ENCODE results near the gene KRTAP4-16. TPM values are rescaled to one million over a fixed set of nuclear protein-coding genes. Genes with fewer than 3 reads are reported as not detected.
"Not testable (repeated sequence)": the region's sequence is repeated elsewhere in the genome, so short reads cannot be mapped to it uniquely, and the experiment has no call there.

Gene KRTAP4-16
- total RNA-seq, 1 experiment from 2014 or later = not detected

- no peaks in the 10 kb centered on the region for H3K27me3 ChIP-seq (ENCODE audit: insufficient read depth, low read depth)
- H3K9me3 ChIP-seq (ENCODE audit: insufficient read depth, low read depth) = peaks cover 13% of the 10 kb centered on the region
- no peaks in the 10 kb centered on the region for H3K36me3 ChIP-seq (ENCODE audit: low read depth)
- no peak overlapping the region for H3K4me2 ChIP-seq
- POLR2A ChIA-PET (ENCODE audit: unreplicated experiment) = interaction anchor here (0.6 kb wide), 1 partner anchor 227 kb away, joined by 3 read pairs; no protein-coding TSS in a partner anchor
- TF ChIP-seq EZH2 (IDR thresholded peaks at IDR 0.05; ENCODE audit: low read depth) = no peak
- TF ChIP-seq, protein P1, sequence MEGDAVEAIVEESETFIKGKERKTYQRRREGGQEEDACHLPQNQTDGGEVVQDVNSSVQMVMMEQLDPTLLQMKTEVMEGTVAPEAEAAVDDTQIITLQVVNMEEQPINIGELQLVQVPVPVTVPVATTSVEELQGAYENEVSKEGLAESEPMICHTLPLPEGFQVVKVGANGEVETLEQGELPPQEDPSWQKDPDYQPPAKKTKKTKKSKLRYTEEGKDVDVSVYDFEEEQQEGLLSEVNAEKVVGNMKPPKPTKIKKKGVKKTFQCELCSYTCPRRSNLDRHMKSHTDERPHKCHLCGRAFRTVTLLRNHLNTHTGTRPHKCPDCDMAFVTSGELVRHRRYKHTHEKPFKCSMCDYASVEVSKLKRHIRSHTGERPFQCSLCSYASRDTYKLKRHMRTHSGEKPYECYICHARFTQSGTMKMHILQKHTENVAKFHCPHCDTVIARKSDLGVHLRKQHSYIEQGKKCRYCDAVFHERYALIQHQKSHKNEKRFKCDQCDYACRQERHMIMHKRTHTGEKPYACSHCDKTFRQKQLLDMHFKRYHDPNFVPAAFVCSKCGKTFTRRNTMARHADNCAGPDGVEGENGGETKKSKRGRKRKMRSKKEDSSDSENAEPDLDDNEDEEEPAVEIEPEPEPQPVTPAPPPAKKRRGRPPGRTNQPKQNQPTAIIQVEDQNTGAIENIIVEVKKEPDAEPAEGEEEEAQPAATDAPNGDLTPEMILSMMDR (conservative IDR thresholded peaks at IDR 0.05) = no peak
- DNase-seq = no peak
- intact Hi-C loops (cut with micrococcal nuclease; ENCODE audit: unreplicated experiment) = no loop called here
- BruUV-seq (replicated peaks) = no TSS peak
- 0 out of 2 replicates have a peak, but pooled peaks cover 5% of the 10 kb centered on the region for H3K4me1 ChIP-seq (replicated peaks; ENCODE audit: insufficient read depth)
- CTCF ChIA-PET = no interaction called here
- no peaks in the 10 kb centered on the region for H3K79me2 ChIP-seq (ENCODE audit: low read depth)
- no peak overlapping the region for H3K27ac ChIP-seq
- H3F3A ChIP-seq (ENCODE audit: insufficient read depth, low read depth) = no peaks in the 10 kb centered on the region
- no peak overlapping the region for H2AFZ ChIP-seq
- no peaks in the 10 kb centered on the region for H4K20me1 ChIP-seq (ENCODE audit: insufficient read depth)
- H3K4me3 ChIP-seq = no peak overlapping the region
- H3K9me2 ChIP-seq (ENCODE audit: insufficient read depth) = no peaks in the 10 kb centered on the region
Observed at GRCh38 chr17:41111151-41111885, 9.3 kb upstream of the KRTAP4-16 start.

GRCh38 chr17:41108728-41109386 is 6.8 kb upstream of the KRTAP4-16 start:
- H3K36me3 ChIP-seq (ENCODE audit: low read depth); DNase-seq; H2AFZ ChIP-seq; H3K4me3 ChIP-seq; CTCF ChIA-PET; H3K4me2 ChIP-seq; intact Hi-C loops (cut with micrococcal nuclease; ENCODE audit: unreplicated experiment); H3K9me2 ChIP-seq (ENCODE audit: insufficient read depth); BruUV-seq (replicated peaks); POLR2A ChIA-PET (ENCODE audit: unreplicated experiment); H3K79me2 ChIP-seq (ENCODE audit: low read depth); H3K27me3 ChIP-seq (ENCODE audit: insufficient read depth, low read depth); H3K27ac ChIP-seq; H4K20me1 ChIP-seq (ENCODE audit: insufficient read depth): not testable (repeated sequence)
- Histone ChIP-seq H3K4me1 (replicated peaks; ENCODE audit: insufficient read depth) (peaks cover 20% of the 10 kb centered on the region), H3K9me3 (ENCODE audit: insufficient read depth, low read depth) (peaks cover 13% of the 10 kb centered on the region), H3F3A (ENCODE audit: insufficient read depth, low read depth) (peaks cover 11% of the 10 kb centered on the region; the same call in 1 of the 2 replicates)

- no peaks in the 10 kb centered on the region for H4K20me1 ChIP-seq (ENCODE audit: insufficient read depth)
- CTCF ChIA-PET = no interaction called here
- no TSS peak for BruUV-seq (replicated peaks)
- H2AFZ ChIP-seq = no peak overlapping the region
- TF ChIP-seq, protein P1 (conservative IDR thresholded peaks at IDR 0.05) = no peak
- TF ChIP-seq EZH2 (IDR thresholded peaks at IDR 0.05; ENCODE audit: low read depth) = no peak
- POLR2A ChIA-PET (ENCODE audit: unreplicated experiment) = no interaction called here
- DNase-seq = no peak
- peaks cover 22% of the 10 kb centered on the region for H3K4me1 ChIP-seq (replicated peaks; ENCODE audit: insufficient read depth)
- H3K9me3 ChIP-seq (ENCODE audit: insufficient read depth, low read depth) = peaks cover 13% of the 10 kb centered on the region
- no peak overlapping the region for H3K4me3 ChIP-seq
- intact Hi-C loops (cut with micrococcal nuclease; ENCODE audit: unreplicated experiment) = no loop called here
- H3F3A ChIP-seq (ENCODE audit: insufficient read depth, low read depth) = peaks cover 15% of the 10 kb centered on the region; the same call in 1 of the 2 replicates
- no peak overlapping the region for H3K27ac ChIP-seq
- H3K4me2 ChIP-seq = no peak overlapping the region
- no peaks in the 10 kb centered on the region for H3K36me3 ChIP-seq (ENCODE audit: low read depth)
- H3K9me2 ChIP-seq (ENCODE audit: insufficient read depth) = no peaks in the 10 kb centered on the region
- H3K27me3 ChIP-seq (ENCODE audit: insufficient read depth, low read depth) = no peaks in the 10 kb centered on the region
- H3K79me2 ChIP-seq (ENCODE audit: low read depth) = no peaks in the 10 kb centered on the region
Observed at GRCh38 chr17:41107941-41108450, 6.0 kb upstream of the KRTAP4-16 start.

GRCh38 chr17:41105347-41105746 is 3.3 kb upstream of the KRTAP4-16 start, which contains the start of gene KRTAP4-9:
TSS of gene KRTAP4-9 (plus strand) at chr17:41105389. CDS start at chr17:41105389, 0 bp downstream.
- DNase-seq; H3K9me2 ChIP-seq (ENCODE audit: insufficient read depth); H3K36me3 ChIP-seq (ENCODE audit: low read depth); H4K20me1 ChIP-seq (ENCODE audit: insufficient read depth); intact Hi-C loops (cut with micrococcal nuclease; ENCODE audit: unreplicated experiment); H3K79me2 ChIP-seq (ENCODE audit: low read depth); H3K4me3 ChIP-seq; CTCF ChIA-PET; POLR2A ChIA-PET (ENCODE audit: unreplicated experiment); H3K9me3 ChIP-seq (ENCODE audit: insufficient read depth, low read depth); BruUV-seq (replicated peaks); H3K27me3 ChIP-seq (ENCODE audit: insufficient read depth, low read depth); H2AFZ ChIP-seq: not testable (repeated sequence)
- peak within 1 kb of the TSS; percentile 73 for H3K27ac ChIP-seq
- H3K4me1 ChIP-seq (replicated peaks; ENCODE audit: insufficient read depth) = peaks cover 25% of the 10 kb centered on the region
- peak within 1 kb of the TSS; percentile 49 for H3K4me2 ChIP-seq
- H3F3A ChIP-seq (ENCODE audit: insufficient read depth, low read depth) = peaks cover 15% of the 10 kb centered on the region; the same call in 1 of the 2 replicates

DNA sequence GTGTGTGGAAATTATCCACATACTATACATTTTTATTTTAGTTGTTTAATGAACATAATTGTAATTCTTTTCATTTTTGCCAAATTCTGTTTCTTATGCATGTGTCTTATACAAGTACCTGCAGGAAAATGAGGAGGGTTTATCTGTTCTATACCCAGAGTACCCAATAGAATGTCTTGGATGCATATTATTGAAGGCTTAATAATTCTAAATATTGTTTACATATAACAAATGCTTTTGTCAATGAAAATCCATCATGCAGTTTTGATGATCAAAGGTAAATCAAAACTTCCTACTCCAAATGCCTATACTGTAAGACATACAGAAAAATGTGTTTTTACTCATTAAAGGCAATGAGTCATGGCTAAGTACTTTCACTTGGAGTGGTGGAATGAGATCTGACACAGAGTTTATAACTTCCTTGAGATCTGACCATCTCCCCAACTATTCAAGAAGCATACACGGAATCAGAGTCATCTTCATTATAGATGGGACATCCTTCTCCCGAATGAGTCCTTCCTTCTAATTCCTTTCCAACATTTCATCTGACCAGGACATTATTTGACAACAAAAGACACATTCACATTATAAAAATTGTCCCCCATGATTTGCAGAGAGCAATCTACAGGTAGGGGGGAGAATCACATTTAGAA is 2.5 kb upstream of the KRTAP4-16 start:
- POLR2A ChIA-PET (ENCODE audit: unreplicated experiment); H3K79me2 ChIP-seq (ENCODE audit: low read depth); H4K20me1 ChIP-seq (ENCODE audit: insufficient read depth); H2AFZ ChIP-seq; BruUV-seq (replicated peaks); H3K4me3 ChIP-seq; H3K36me3 ChIP-seq (ENCODE audit: low read depth); H3K9me2 ChIP-seq (ENCODE audit: insufficient read depth); intact Hi-C loops (cut with micrococcal nuclease; ENCODE audit: unreplicated experiment); CTCF ChIA-PET; H3K9me3 ChIP-seq (ENCODE audit: insufficient read depth, low read depth); H3K27me3 ChIP-seq (ENCODE audit: insufficient read depth, low read depth): not testable (repeated sequence)
- Histone ChIP-seq H3K4me1 (replicated peaks; ENCODE audit: insufficient read depth) (peaks cover 33% of the 10 kb centered on the region), H3K27ac (peak overlapping the region; percentile 73), H3F3A (ENCODE audit: insufficient read depth, low read depth) (peaks cover 15% of the 10 kb centered on the region; the same call in 1 of the 2 replicates), H3K4me2 (peak overlapping the region; percentile 49)
- peak in 1 of 2 experiments; percentile 84 for DNase-seq

Measured in PC-9 (cell line).